Thymus (tissue), 11 donors: Measurements from ENCODE around the gene FAM20C. TPM values are rescaled to one million over a fixed set of nuclear protein-coding genes. Genes with fewer than 3 reads are reported as not detected.
"Not testable (repeated sequence)": the region's sequence is repeated elsewhere in the genome, so short reads cannot be mapped to it uniquely, and the experiment has no call there.

ENCODE experiments used
- DNase-seq, 9 donors: peaks; one replicate each; pipeline ENCODE4 v3.0.0-alpha.2; 2013; ENCODE audit warnings: low spot score in 9 of 9, low read depth in 6 of 9, missing footprints in 1 of 9
- H3K27ac ChIP-seq, 2 donors: one replicate each; pipeline ENCODE4 v1.5.1; 2013; ENCODE audit warnings: control low read depth in 1 of 2, low read depth in 1 of 2, low read length in 1 of 2, mild to moderate bottlenecking in 1 of 2, moderate library complexity in 1 of 2
- H3K27me3 ChIP-seq, 2 donors: one replicate each; pipeline ENCODE4 v1.5.1; 2013; ENCODE audit warnings: low read length in 1 of 2; ENCODE audit not compliant: control insufficient read depth in 2 of 2, insufficient read depth in 1 of 2
- H3K36me3 ChIP-seq, 2 donors: one replicate each; pipeline ENCODE4 v1.5.1; 2013; ENCODE audit warnings: low read length in 1 of 2, mild to moderate bottlenecking in 1 of 2, moderate library complexity in 1 of 2; ENCODE audit not compliant: control insufficient read depth in 2 of 2, insufficient read depth in 2 of 2
- H3K4me1 ChIP-seq, 2 donors: one replicate each; pipeline ENCODE4 v1.5.1; 2013; ENCODE audit warnings: low read length in 2 of 2; ENCODE audit not compliant: control insufficient read depth in 2 of 2, insufficient read depth in 2 of 2
- H3K4me3 ChIP-seq, 2 donors: one replicate each; pipeline ENCODE4 v1.5.1; 2013; ENCODE audit warnings: low read length in 2 of 2, control low read depth in 1 of 2, mild to moderate bottlenecking in 1 of 2
- H3K9me3 ChIP-seq, 2 donors: one replicate each; pipeline ENCODE4 v1.5.1; 2013; ENCODE audit warnings: low read length in 1 of 2, mild to moderate bottlenecking in 1 of 2; ENCODE audit not compliant: control insufficient read depth in 2 of 2, insufficient read depth in 1 of 2
- WGBS: extraction: QIAGEN DNeasy Blood & Tissue Kit; methylation state at CpG from one replicate; pipeline ENCODE4 v1.1.7; 2013; 5-methylcytosine and 5-hydroxymethylcytosine counted together
- polyA plus RNA-seq: library from polyadenylated mRNA; stranded (reverse); fragments of 200-250 nt; gene quantifications from one replicate; pipeline ENCODE4 v1.2.3, GENCODE V29; 2013
- total RNA-seq: library from RNA; stranded (reverse); fragments of 120-200 nt; gene quantifications from one replicate; pipeline ENCODE4 v1.2.4, GENCODE V29; 2013
- donor health status: healthy.

Gene FAM20C
- total and polyA plus RNA-seq, 2 donors: 2.4 to 16.5 TPM

DNA sequence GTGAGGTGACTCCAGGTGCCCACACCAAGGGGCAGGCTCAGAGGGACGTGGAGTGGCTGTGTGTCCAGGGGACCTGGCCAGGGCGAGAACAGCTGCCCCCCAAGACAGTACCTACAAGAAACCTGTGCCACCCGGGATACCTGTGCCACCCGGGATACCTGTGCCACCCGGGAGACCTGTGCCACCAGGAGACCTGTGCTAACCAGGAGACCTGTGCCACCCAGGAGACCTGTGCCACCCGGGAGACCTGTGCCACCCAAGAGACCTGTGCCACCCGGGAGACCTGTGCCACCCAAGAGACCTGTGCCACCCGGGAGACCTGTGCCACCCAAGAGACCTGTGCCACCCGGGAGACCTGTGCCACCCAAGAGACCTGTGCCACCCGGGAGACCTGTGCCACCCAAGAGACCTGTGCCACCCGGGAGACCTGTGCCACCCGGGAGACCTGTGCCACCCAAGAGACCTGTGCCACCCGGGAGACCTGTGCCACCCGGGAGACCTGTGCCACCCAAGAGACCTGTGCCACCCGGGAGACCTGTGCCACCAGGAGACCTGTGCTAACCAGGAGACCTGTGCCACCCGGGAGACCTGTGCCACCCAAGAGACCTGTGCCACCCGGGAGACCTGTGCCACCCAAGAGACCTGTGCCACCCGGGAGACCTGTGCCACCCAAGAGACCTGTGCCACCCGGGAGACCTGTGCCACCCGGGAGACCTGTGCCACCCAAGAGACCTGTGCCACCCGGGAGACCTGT is 50.6 kb downstream of the FAM20C start:
- H3K27me3 ChIP-seq, H3K27ac ChIP-seq, H3K36me3 ChIP-seq, DNase-seq, H3K4me1 ChIP-seq, H3K4me3 ChIP-seq, H3K9me3 ChIP-seq: not testable (repeated sequence)
- WGBS: 91% methylated on average over 12 of the region's 21 CpGs

GRCh38 chr7:243580-243978 is 51.2 kb downstream of the FAM20C start:
- H3K36me3 ChIP-seq, H3K27ac ChIP-seq, H3K27me3 ChIP-seq, H3K9me3 ChIP-seq, H3K4me1 ChIP-seq, H3K4me3 ChIP-seq, DNase-seq: not testable (repeated sequence)
- 87% methylated on average over 5 of the region's 10 CpGs for WGBS

DNA sequence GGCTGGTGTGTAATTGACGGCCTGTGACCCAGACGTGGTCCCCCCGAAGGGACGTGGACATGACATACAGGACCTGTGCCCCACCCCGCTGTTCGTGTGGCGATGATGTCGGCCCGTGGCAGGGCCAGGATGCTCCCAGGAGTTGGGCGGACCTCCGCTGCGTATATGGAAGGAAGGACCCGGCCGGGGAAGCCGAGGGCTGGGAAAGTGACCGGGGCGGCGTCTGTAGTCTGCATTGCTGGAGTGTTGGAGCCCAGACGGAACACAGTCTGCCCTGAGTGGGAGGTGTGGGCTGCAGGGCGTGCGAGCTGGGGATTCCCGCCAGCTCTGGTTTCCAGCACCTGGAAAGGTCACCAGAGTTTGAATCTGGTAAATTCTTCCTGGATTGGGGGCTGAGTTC is 52.6 kb downstream of the FAM20C start:
- Histone ChIP-seq H3K36me3 (no peaks in the 10 kb centered on the region), H3K9me3 (peaks cover 0 to 3% of the 10 kb centered on the region in 2 donors), H3K27me3 (no peaks in the 10 kb centered on the region), H3K27ac (no peak overlapping the region), H3K4me3 (no peak overlapping the region), H3K4me1 (no peaks in the 10 kb centered on the region)
- DNase-seq: no peak
- 94% methylated on average over 22 of the region's 22 CpGs for WGBS

- 96% methylated on average over 36 of the region's 36 CpGs for WGBS
- H3K4me1 ChIP-seq: no peaks in the 10 kb centered on the region
- DNase-seq: no peak
- no peaks in the 10 kb centered on the region for H3K36me3 ChIP-seq
- no peak overlapping the region for H3K4me3 ChIP-seq
- H3K27ac ChIP-seq: no peak overlapping the region
- H3K9me3 ChIP-seq: peaks cover 0 to 3% of the 10 kb centered on the region in 2 donors
- H3K27me3 ChIP-seq: no peaks in the 10 kb centered on the region
These were observed 53.4 kb downstream of the FAM20C start for GRCh38 chr7:245574-246295.

DNA sequence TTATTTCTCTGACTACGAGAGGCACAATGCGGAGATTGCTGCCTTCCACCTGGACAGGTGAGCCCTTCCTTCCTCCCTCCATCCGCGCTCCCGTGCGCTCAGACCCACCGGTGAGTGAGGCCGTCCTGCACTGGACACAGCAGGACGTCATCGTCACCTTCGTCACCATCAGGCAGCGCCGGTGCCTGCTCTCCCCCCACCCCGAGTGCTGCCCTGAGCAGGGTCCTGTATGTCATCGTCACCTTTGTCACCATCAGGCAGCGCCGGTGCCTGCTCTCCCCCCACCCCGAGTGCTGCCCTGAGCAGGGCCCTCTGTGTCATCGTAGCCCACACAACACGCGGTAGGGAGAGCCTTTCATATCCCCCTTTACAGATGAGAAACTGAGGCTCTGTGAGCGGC is 54.1 kb downstream of the FAM20C start:
- Histone ChIP-seq H3K4me1 (no peaks in the 10 kb centered on the region), H3K27me3 (no peaks in the 10 kb centered on the region), H3K4me3 (no peak overlapping the region), H3K27ac (no peak overlapping the region), H3K36me3 (no peaks in the 10 kb centered on the region), H3K9me3 (peaks cover 0 to 3% of the 10 kb centered on the region in 2 donors)
- 91% methylated on average over 22 of the region's 22 CpGs for WGBS
- DNase-seq: no peak

- Histone ChIP-seq H3K36me3 (no peaks in the 10 kb centered on the region), H3K9me3 (peaks cover 0 to 3% of the 10 kb centered on the region in 2 donors), H3K4me1 (no peaks in the 10 kb centered on the region), H3K27ac (no peak overlapping the region), H3K4me3 (no peak overlapping the region), H3K27me3 (no peaks in the 10 kb centered on the region)
- 90% methylated on average over 12 of the region's 12 CpGs for WGBS
- no peak for DNase-seq
These were observed 54.8 kb downstream of the FAM20C start for GRCh38 chr7:247181-247580.

- Histone ChIP-seq H3K27me3 (no peaks in the 10 kb centered on the region), H3K4me3 (no peak overlapping the region), H3K9me3 (peaks cover 0 to 3% of the 10 kb centered on the region in 2 donors), H3K27ac (no peak overlapping the region), H3K4me1 (no peaks in the 10 kb centered on the region), H3K36me3 (no peaks in the 10 kb centered on the region)
- WGBS: 95% methylated on average over 16 of the region's 16 CpGs
- no peak for DNase-seq
These were observed 55.3 kb downstream of the FAM20C start for GRCh38 chr7:247636-248035.

- H3K27ac ChIP-seq: no peak overlapping the region
- H3K27me3 ChIP-seq: no peaks in the 10 kb centered on the region
- 90% methylated on average over 20 of the region's 20 CpGs for WGBS
- no peak for DNase-seq
- H3K9me3 ChIP-seq: peaks cover 0 to 3% of the 10 kb centered on the region in 2 donors
- no peaks in the 10 kb centered on the region for H3K36me3 ChIP-seq
- H3K4me3 ChIP-seq: no peak overlapping the region
- H3K4me1 ChIP-seq: no peaks in the 10 kb centered on the region
These were observed 56.5 kb downstream of the FAM20C start for GRCh38 chr7:248732-249435.

DNA sequence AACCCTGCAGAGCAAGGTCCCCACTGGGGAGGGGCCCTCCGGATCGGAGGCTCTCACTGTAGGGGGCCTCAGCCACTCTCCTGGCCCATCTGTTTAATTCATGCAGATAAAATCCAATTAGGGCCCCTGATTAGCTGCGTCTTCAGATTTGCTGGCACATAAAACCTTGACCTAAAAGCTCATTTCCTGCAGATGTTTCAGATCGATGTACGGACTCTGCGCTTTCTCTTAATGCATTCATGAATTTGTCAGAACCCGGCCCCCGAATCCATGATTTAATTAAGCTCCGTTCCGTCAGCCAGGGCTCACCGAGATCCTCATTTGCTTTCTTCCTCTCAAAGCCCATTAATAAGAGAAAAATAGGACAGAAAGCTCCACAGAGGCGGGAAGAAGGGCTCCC is 57.6 kb downstream of the FAM20C start:
- peaks cover 0 to 4% of the 10 kb centered on the region in 2 donors for H3K9me3 ChIP-seq
- no peaks in the 10 kb centered on the region for H3K4me1 ChIP-seq
- no peak overlapping the region for H3K27ac ChIP-seq
- H3K36me3 ChIP-seq: no peaks in the 10 kb centered on the region
- WGBS: 96% methylated on average over 12 of the region's 12 CpGs
- DNase-seq: no peak
- no peaks in the 10 kb centered on the region for H3K27me3 ChIP-seq
- H3K4me3 ChIP-seq: no peak overlapping the region
